Measurements from ENCODE around the gene KHNYN. TPM values are rescaled to one million over a fixed set of nuclear protein-coding genes. Genes with fewer than 3 reads are reported as not detected.

Gene KHNYN
- total RNA-seq, 1 donor from 2014 or later: 77.4 TPM

GRCh38 chr14:24438223-24439097 is 8.7 kb downstream of the KHNYN start:
- Mint-ChIP-seq H3K27ac (no peak overlapping the region), H3K9me3 (ENCODE audit: low read depth) (no peaks in the 10 kb centered on the region), H3K4me3 (ENCODE audit: low read depth) (no peak overlapping the region), H3K27me3 (no peaks in the 10 kb centered on the region), H3K36me3 (ENCODE audit: insufficient read depth) (peaks cover 13% of the 10 kb centered on the region), H3K4me1 (ENCODE audit: low read depth) (peaks cover 18% of the 10 kb centered on the region)
- DNase-seq (ENCODE audit: low spot score, unreplicated experiment): no peak
- TF ChIP-seq CTCF (IDR thresholded peaks at IDR 0.05; ENCODE audit: unreplicated experiment): no peak

GRCh38 chr14:24439257-24439656 is 9.5 kb downstream of the KHNYN start:
- Mint-ChIP-seq H3K36me3 (ENCODE audit: insufficient read depth) (peaks cover 14% of the 10 kb centered on the region), H3K4me1 (ENCODE audit: low read depth) (peaks cover 18% of the 10 kb centered on the region), H3K27ac (no peak overlapping the region), H3K4me3 (ENCODE audit: low read depth) (no peak overlapping the region), H3K9me3 (ENCODE audit: low read depth) (no peaks in the 10 kb centered on the region), H3K27me3 (no peaks in the 10 kb centered on the region)
- TF ChIP-seq CTCF (IDR thresholded peaks at IDR 0.05; ENCODE audit: unreplicated experiment): no peak
- DNase-seq (ENCODE audit: low spot score, unreplicated experiment): no peak

- H3K27ac Mint-ChIP-seq: no peak overlapping the region
- no peak for DNase-seq (ENCODE audit: low spot score, unreplicated experiment)
- H3K4me3 Mint-ChIP-seq (ENCODE audit: low read depth): no peak overlapping the region
- no peak for TF ChIP-seq CTCF (IDR thresholded peaks at IDR 0.05; ENCODE audit: unreplicated experiment)
- peaks cover 14% of the 10 kb centered on the region for H3K36me3 Mint-ChIP-seq (ENCODE audit: insufficient read depth)
- no peaks in the 10 kb centered on the region for H3K27me3 Mint-ChIP-seq
- H3K4me1 Mint-ChIP-seq (ENCODE audit: low read depth): peaks cover 13% of the 10 kb centered on the region
- no peaks in the 10 kb centered on the region for H3K9me3 Mint-ChIP-seq (ENCODE audit: low read depth)
Measured at GRCh38 chr14:24439830-24440605, 10.3 kb downstream of the KHNYN start.

GRCh38 chr14:24440606-24441399 is 11.0 kb downstream of the KHNYN start:
- peaks cover 14% of the 10 kb centered on the region for H3K36me3 Mint-ChIP-seq (ENCODE audit: insufficient read depth)
- H3K27me3 Mint-ChIP-seq: no peaks in the 10 kb centered on the region
- DNase-seq (ENCODE audit: low spot score, unreplicated experiment): no peak
- TF ChIP-seq CTCF (IDR thresholded peaks at IDR 0.05; ENCODE audit: unreplicated experiment): no peak
- H3K4me3 Mint-ChIP-seq (ENCODE audit: low read depth): peak overlapping the region; percentile 90
- peak overlapping the region; percentile 35 for H3K27ac Mint-ChIP-seq
- no peaks in the 10 kb centered on the region for H3K9me3 Mint-ChIP-seq (ENCODE audit: low read depth)
- H3K4me1 Mint-ChIP-seq (ENCODE audit: low read depth): peaks cover 6% of the 10 kb centered on the region

GRCh38 chr14:24441485-24441884 is 11.7 kb downstream of the KHNYN start:
- Mint-ChIP-seq H3K9me3 (ENCODE audit: low read depth) (no peaks in the 10 kb centered on the region), H3K4me3 (ENCODE audit: low read depth) (peak overlapping the region; percentile 90), H3K4me1 (ENCODE audit: low read depth) (peaks cover 6% of the 10 kb centered on the region), H3K27me3 (no peaks in the 10 kb centered on the region), H3K27ac (peak overlapping the region; percentile 99), H3K36me3 (ENCODE audit: insufficient read depth) (peaks cover 14% of the 10 kb centered on the region)
- no peak for TF ChIP-seq CTCF (IDR thresholded peaks at IDR 0.05; ENCODE audit: unreplicated experiment)
- no peak for DNase-seq (ENCODE audit: low spot score, unreplicated experiment)
